H9 (cell line): ENCODE measurements around the gene ZBTB7A. TPM values are rescaled to one million over a fixed set of nuclear protein-coding genes. Genes with fewer than 3 reads are reported as not detected.

ENCODE experiments used
- DNase-seq: peaks from one replicate; pipeline ENCODE4 v3.0.0-alpha.2; 2017
- H2AFZ ChIP-seq: one replicate; pipeline ENCODE4 v1.6.1; 2013; ENCODE audit warnings: mild to moderate bottlenecking, low read length, control low read depth, moderate library complexity
- H2AK5ac ChIP-seq: 2 replicates; pipeline ENCODE4 v1.6.1; 2013; ENCODE audit warnings: low read length, control low read depth, mixed read lengths; ENCODE audit not compliant: insufficient read length
- H2BK120ac ChIP-seq: one replicate; pipeline ENCODE4 v1.6.1; 2013; ENCODE audit warnings: low read depth, mild to moderate bottlenecking, low read length, control low read depth, inconsistent platforms; ENCODE audit not compliant: poor library complexity, severe bottlenecking
- H2BK12ac ChIP-seq: 2 replicates; pipeline ENCODE4 v1.6.1; 2013; ENCODE audit warnings: low read length, control low read depth, mixed read lengths, low read depth; ENCODE audit not compliant: insufficient read length
- H2BK15ac ChIP-seq: 2 replicates; pipeline ENCODE4 v1.6.1; 2013; ENCODE audit warnings: low read depth, low read length, control low read depth
- H2BK20ac ChIP-seq: one replicate; pipeline ENCODE4 v1.6.1; 2013; ENCODE audit warnings: low read depth, mild to moderate bottlenecking, low read length, control low read depth, inconsistent platforms; ENCODE audit not compliant: poor library complexity, severe bottlenecking
- H2BK5ac ChIP-seq: 2 replicates; pipeline ENCODE4 v1.6.1; 2013; ENCODE audit warnings: low read length, control low read depth, mixed read lengths; ENCODE audit not compliant: insufficient read length
- H3K14ac ChIP-seq: 2 replicates; pipeline ENCODE4 v1.6.1; 2013; ENCODE audit warnings: low read length, control low read depth; ENCODE audit not compliant: insufficient read depth
- H3K18ac ChIP-seq: 2 replicates; pipeline ENCODE4 v1.6.1; 2013; ENCODE audit warnings: low read depth, mild to moderate bottlenecking, mixed read lengths, low read length, control low read depth; ENCODE audit not compliant: insufficient read length
- H3K23ac ChIP-seq: 2 replicates; pipeline ENCODE4 v1.6.1; 2013; ENCODE audit warnings: low read length, control low read depth, mixed read lengths, low read depth; ENCODE audit not compliant: insufficient read length
- H3K23me2 ChIP-seq: 2 replicates; pipeline ENCODE4 v1.6.1; 2013; ENCODE audit warnings: low read depth, mild to moderate bottlenecking, mixed read lengths, low read length, control low read depth; ENCODE audit not compliant: insufficient read length, poor library complexity, severe bottlenecking
- H3K27ac ChIP-seq: 2 replicates; pipeline ENCODE4 v1.5.1; 2013; ENCODE audit warnings: low read length, control low read depth, mixed read lengths, low read depth; ENCODE audit not compliant: insufficient read length
- H3K27me3 ChIP-seq: 2 replicates; pipeline ENCODE4 v1.6.1; 2013; ENCODE audit warnings: low read length, control low read depth, inconsistent platforms; ENCODE audit not compliant: insufficient read depth
- H3K4ac ChIP-seq: 2 replicates; pipeline ENCODE4 v1.6.1; 2013; ENCODE audit warnings: low read depth, mild to moderate bottlenecking, control low read depth, inconsistent platforms, low read length, moderate library complexity
- H3K4me1 ChIP-seq: 2 replicates; pipeline ENCODE4 v1.6.1; 2013; ENCODE audit warnings: low read length, control low read depth, inconsistent platforms; ENCODE audit not compliant: insufficient read depth
- H3K4me2 ChIP-seq: 2 replicates; pipeline ENCODE4 v1.6.1; 2013; ENCODE audit warnings: low read length, control low read depth, mixed read lengths; ENCODE audit not compliant: insufficient read length, insufficient read depth
- H3K56ac ChIP-seq: 2 replicates; pipeline ENCODE4 v1.6.1; 2013; ENCODE audit warnings: low read depth, mild to moderate bottlenecking, mixed read lengths, low read length, control low read depth; ENCODE audit not compliant: insufficient read length
- H3K79me1 ChIP-seq: 2 replicates; pipeline ENCODE4 v1.6.1; 2013; ENCODE audit warnings: low read depth, mild to moderate bottlenecking, moderate library complexity, low read length, control low read depth, inconsistent platforms; ENCODE audit not compliant: insufficient read depth, poor library complexity, severe bottlenecking
- H3K79me2 ChIP-seq: 2 replicates; pipeline ENCODE4 v1.6.1; 2013; ENCODE audit warnings: low read length, control low read depth, inconsistent platforms; ENCODE audit not compliant: insufficient read depth
- H3K9ac ChIP-seq: 2 replicates; pipeline ENCODE4 v1.6.1; 2013; ENCODE audit warnings: low read length, control low read depth, mixed read lengths; ENCODE audit not compliant: insufficient read length; ENCODE audit errors: extremely low read depth
- H3K9me3 ChIP-seq: one replicate; pipeline ENCODE4 v1.6.1; 2013; ENCODE audit warnings: low read depth, low read length, inconsistent platforms; ENCODE audit not compliant: control insufficient read depth
- H3T11ph ChIP-seq: one replicate; pipeline ENCODE4 v1.6.1; 2013; ENCODE audit warnings: mild to moderate bottlenecking, low read length, control low read depth, inconsistent platforms
- H4K20me1 ChIP-seq: one replicate; pipeline ENCODE4 v1.6.1; 2013; ENCODE audit not compliant: control insufficient read depth, insufficient read length, insufficient read depth
- H4K5ac ChIP-seq: 2 replicates; pipeline ENCODE4 v1.6.1; 2013; ENCODE audit warnings: low read depth, mild to moderate bottlenecking, mixed read lengths, low read length, control low read depth; ENCODE audit not compliant: insufficient read length
- H4K8ac ChIP-seq: replicated peaks from 2 replicates; pipeline ENCODE4 v1.6.1; 2013; ENCODE audit warnings: low read length, control low read depth, mixed read lengths, low read depth; ENCODE audit not compliant: insufficient read length
- H4K91ac ChIP-seq: 2 replicates; pipeline ENCODE4 v1.6.1; 2013; ENCODE audit warnings: low read depth, mild to moderate bottlenecking, moderate library complexity, mixed read lengths, low read length, control low read depth; ENCODE audit not compliant: insufficient read length
- H3K27ac Mint-ChIP-seq, 3 experiments: 2 replicates in 2 of 3; 3 replicates in 1 of 3; pipeline ENCODE4 v1.8.0; 2020 to 2021; ENCODE audit warnings: mixed read lengths in 3 of 3, mild to moderate bottlenecking in 1 of 3, moderate library complexity in 1 of 3
- H3K27me3 Mint-ChIP-seq: 2 replicates; pipeline ENCODE4 v1.8.0; 2021; ENCODE audit warnings: low read depth, mild to moderate bottlenecking, moderate library complexity, mixed read lengths
- H3K36me3 Mint-ChIP-seq, 3 experiments: 2 replicates in 2 of 3; 3 replicates in 1 of 3; pipeline ENCODE4 v1.8.0; 2020 to 2021; ENCODE audit warnings: low read depth in 3 of 3, mixed read lengths in 3 of 3; ENCODE audit not compliant: insufficient read depth in 1 of 3
- H3K4me1 Mint-ChIP-seq, 2 experiments: 2 replicates each; pipeline ENCODE4 v1.8.0; 2020; ENCODE audit warnings: mixed read lengths in 2 of 2
- H3K4me3 Mint-ChIP-seq, 2 experiments: 2 replicates in 1 of 2; 3 replicates in 1 of 2; pipeline ENCODE4 v1.8.0; 2020 to 2021; ENCODE audit warnings: mild to moderate bottlenecking in 2 of 2, mixed read lengths in 2 of 2, moderate library complexity in 1 of 2
- H3K9me3 Mint-ChIP-seq, 2 experiments: 2 replicates in 1 of 2; 3 replicates in 1 of 2; pipeline ENCODE4 v1.8.0; 2020; ENCODE audit warnings: mild to moderate bottlenecking in 2 of 2, mixed read lengths in 2 of 2, moderate library complexity in 1 of 2
- CTCF ChIP-seq: fragments of 200-600 bp; sonication (generic); conservative IDR thresholded peaks from 3 replicates; pipeline ENCODE4 v1.8.0; 2021; ENCODE audit warnings: antibody characterized with exemption, mild to moderate bottlenecking
- WGBS: extraction: QIAGEN DNeasy Blood & Tissue Kit; methylation state at CpG from one replicate; pipeline ENCODE4 v1.1.7; 2013; ENCODE audit warnings: missing lambda C conversion rate, low lambda C conversion rate, mixed read lengths; ENCODE audit not compliant: insufficient read length; ENCODE audit errors: extremely low coverage; 5-methylcytosine and 5-hydroxymethylcytosine counted together
- total RNA-seq: library from RNA; stranded (reverse); gene quantifications from 2 replicates; pipeline ENCODE4 v1.2.1, GENCODE V29; 2021

The ZBTB7A gene
- total RNA-seq, 1 experiment from 2014 or later = 24.9 TPM

- H3K79me1 ChIP-seq = no peaks in the 10 kb centered on the region
- WGBS = no CpG with 5 or more reads among the region's 2 CpGs
- no peaks in the 10 kb centered on the region for H3K4me1 ChIP-seq
- no peak for DNase-seq
- Mint-ChIP-seq H3K36me3 (peaks cover 7 to 23% (median 20%) of the 10 kb centered on the region in 3 experiments; a peak in 6 of 7 replicates), H3K9me3 (no peaks in the 10 kb centered on the region), H3K27me3 (no peaks in the 10 kb centered on the region), H3K4me3 (no peak overlapping the region), H3K27ac (peak overlapping the region in 1 of 3 experiments; percentile 72; a peak in 1 of 7 replicates), H3K4me1 (peaks cover 0 to 7% of the 10 kb centered on the region in 2 experiments; a peak in 1 of 4 replicates)
- no peak overlapping the region for H2BK5ac ChIP-seq
- no peak for TF ChIP-seq CTCF
- no peak overlapping the region for H2BK12ac ChIP-seq
- no peak overlapping the region for H3K23ac ChIP-seq
- H4K20me1 ChIP-seq = no peaks in the 10 kb centered on the region
- H2AK5ac ChIP-seq = no peak overlapping the region
- no peak overlapping the region for H4K8ac ChIP-seq
- H3K4ac ChIP-seq = no peak overlapping the region
- no peak overlapping the region for H4K5ac ChIP-seq
- H3K9me3 ChIP-seq = no peaks in the 10 kb centered on the region
- no peaks in the 10 kb centered on the region for H3K79me2 ChIP-seq
- no peak overlapping the region for H3T11ph ChIP-seq
- H3K23me2 ChIP-seq = no peaks in the 10 kb centered on the region
- no peak overlapping the region for H3K27ac ChIP-seq
- no peak overlapping the region for H3K9ac ChIP-seq
- H3K14ac ChIP-seq = no peak overlapping the region
- no peaks in the 10 kb centered on the region for H3K27me3 ChIP-seq
- no peak overlapping the region for H4K91ac ChIP-seq
- H2BK120ac ChIP-seq = no peak overlapping the region
- H2BK20ac ChIP-seq = no peak overlapping the region
- no peak overlapping the region for H3K4me2 ChIP-seq
- H2AFZ ChIP-seq = no peak overlapping the region
- H3K56ac ChIP-seq = no peak overlapping the region
- no peak overlapping the region for H2BK15ac ChIP-seq
- H3K18ac ChIP-seq = no peak overlapping the region
Observed at GRCh38 chr19:4088975-4089374, 22.3 kb upstream of the ZBTB7A start.
